ENCODE data around the gene MACROH2A1.

The MACROH2A1 gene

DNA sequence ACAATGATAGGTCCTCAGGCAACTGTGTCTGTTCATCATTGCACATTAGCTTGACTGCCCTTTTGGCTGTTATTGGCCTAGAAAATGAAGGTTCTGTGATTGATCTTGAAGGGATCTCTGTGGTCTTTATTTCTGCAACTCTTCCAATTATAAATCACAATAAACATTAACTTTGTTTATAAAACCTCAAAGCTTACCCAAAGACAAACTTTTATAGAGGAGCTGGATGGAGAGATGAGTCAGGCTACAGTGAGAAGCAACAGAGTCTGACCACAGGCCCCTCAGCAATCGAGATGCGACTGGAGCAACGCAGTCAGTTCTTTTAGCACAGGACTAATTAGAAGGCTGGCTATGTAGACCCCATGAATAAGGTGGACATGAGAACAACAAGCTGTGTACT, 5.3 kb downstream of the MACROH2A1 start:
- TF ChIP-seq, protein P1, sequence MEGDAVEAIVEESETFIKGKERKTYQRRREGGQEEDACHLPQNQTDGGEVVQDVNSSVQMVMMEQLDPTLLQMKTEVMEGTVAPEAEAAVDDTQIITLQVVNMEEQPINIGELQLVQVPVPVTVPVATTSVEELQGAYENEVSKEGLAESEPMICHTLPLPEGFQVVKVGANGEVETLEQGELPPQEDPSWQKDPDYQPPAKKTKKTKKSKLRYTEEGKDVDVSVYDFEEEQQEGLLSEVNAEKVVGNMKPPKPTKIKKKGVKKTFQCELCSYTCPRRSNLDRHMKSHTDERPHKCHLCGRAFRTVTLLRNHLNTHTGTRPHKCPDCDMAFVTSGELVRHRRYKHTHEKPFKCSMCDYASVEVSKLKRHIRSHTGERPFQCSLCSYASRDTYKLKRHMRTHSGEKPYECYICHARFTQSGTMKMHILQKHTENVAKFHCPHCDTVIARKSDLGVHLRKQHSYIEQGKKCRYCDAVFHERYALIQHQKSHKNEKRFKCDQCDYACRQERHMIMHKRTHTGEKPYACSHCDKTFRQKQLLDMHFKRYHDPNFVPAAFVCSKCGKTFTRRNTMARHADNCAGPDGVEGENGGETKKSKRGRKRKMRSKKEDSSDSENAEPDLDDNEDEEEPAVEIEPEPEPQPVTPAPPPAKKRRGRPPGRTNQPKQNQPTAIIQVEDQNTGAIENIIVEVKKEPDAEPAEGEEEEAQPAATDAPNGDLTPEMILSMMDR (IDR thresholded peaks at IDR 0.05; ENCODE audit: control insufficient read depth, insufficient read depth, low read depth, low read length, missing control alignments), result no peak
- no peak overlapping the region for H3K4me3 ChIP-seq (ENCODE audit: control insufficient read depth, low read depth, low read length)
- peak; percentile 37 for DNase-seq (ENCODE audit: low read depth)

- TF ChIP-seq, protein P1 (IDR thresholded peaks at IDR 0.05; ENCODE audit: control insufficient read depth, insufficient read depth, low read depth, low read length, missing control alignments), result no peak
- DNase-seq (ENCODE audit: low read depth), result no peak
- H3K4me3 ChIP-seq (ENCODE audit: control insufficient read depth, low read depth, low read length), result no peak overlapping the region
These were observed 5.8 kb downstream of the MACROH2A1 start for GRCh38 chr5:135393229-135393628.

DNA sequence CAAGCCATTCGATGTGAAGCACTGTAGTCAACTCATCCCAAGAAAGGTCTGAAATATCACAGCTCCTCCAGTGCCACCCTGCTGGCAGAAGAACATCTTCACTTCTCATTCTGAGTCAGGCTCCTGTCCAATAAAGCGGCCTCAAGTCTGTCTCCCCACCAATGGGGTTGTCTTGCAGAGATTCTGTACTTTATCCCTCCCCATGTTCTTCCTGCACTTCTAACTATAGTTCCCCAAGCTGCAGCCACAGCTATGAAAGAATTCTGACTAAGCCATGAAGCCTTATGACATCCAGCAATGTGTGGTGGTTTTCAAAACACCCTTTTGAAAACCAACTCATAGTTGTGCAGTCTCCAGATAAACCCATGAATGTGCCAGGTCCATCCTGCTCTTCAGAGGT, 6.8 kb downstream of the MACROH2A1 start:
- no peak overlapping the region for H3K4me3 ChIP-seq (ENCODE audit: control insufficient read depth, low read depth, low read length)
- DNase-seq (ENCODE audit: low read depth), result peak; percentile 83
- TF ChIP-seq, protein P1 (IDR thresholded peaks at IDR 0.05; ENCODE audit: control insufficient read depth, insufficient read depth, low read depth, low read length, missing control alignments), result no peak

DNA sequence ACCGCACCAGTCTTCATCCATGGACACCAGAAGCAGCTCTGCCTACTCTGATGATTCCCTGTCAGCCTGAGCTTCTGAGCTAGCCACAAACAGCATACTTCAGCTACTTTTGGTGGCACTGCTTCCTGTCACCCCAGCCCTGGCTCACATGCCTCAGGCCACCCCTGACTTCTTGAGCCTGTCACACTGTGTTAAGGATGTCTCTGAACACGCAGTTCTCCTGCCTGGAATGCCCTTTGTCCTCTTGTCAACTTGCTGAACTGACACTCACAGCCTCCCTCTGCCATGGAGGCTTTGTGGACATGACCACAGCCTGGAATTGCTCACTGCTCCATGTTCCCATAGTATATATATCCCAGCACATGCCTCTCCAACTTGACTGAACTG, 7.2 kb downstream of the MACROH2A1 start:
- TF ChIP-seq, protein P1 (IDR thresholded peaks at IDR 0.05; ENCODE audit: control insufficient read depth, insufficient read depth, low read depth, low read length, missing control alignments), result no peak
- no peak for DNase-seq (ENCODE audit: low read depth)
- H3K4me3 ChIP-seq (ENCODE audit: control insufficient read depth, low read depth, low read length), result no peak overlapping the region

DNA sequence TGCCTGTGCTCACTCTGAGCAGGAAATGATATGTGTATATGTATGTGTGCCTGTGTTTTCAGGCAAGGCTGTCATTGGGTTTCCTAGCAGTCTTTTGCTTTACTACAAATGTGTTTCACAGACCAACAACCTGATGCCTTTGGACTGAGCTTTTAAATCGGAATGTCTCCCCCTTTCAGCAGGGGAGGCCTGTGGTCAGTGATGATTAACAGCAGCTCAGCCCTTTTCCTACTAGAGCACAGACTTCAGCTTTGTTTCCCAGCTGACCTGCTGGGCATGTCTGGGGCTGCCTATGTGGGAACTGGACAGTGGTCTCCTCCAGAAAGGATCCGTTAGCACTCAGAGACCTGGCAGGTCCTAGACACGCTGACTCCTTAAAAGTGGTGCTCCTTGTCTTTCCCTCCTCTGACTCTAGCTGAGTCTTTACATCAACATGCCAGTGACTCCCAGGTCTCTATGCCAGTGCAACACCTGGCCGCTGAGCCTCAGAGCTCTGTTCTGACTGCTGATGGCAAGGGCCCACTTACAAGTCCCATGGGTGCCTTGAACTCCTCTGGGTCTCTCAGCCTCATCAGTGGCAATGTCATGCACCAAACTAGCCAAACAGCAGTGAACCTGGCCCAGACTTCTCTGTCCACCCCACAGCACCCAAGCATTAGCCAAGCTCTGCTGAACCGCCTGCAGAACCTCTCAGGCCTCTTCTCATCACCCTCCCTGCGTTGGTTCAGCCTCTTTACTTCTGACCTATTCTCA, 7.7 kb downstream of the MACROH2A1 start:
- H3K4me3 ChIP-seq (ENCODE audit: control insufficient read depth, low read depth, low read length), result no peak overlapping the region
- peak; percentile 72 for DNase-seq (ENCODE audit: low read depth)
- TF ChIP-seq, protein P1 (IDR thresholded peaks at IDR 0.05; ENCODE audit: control insufficient read depth, insufficient read depth, low read depth, low read length, missing control alignments), result no peak

- H3K4me3 ChIP-seq (ENCODE audit: control insufficient read depth, low read depth, low read length), result no peak overlapping the region
- TF ChIP-seq, protein P1 (IDR thresholded peaks at IDR 0.05; ENCODE audit: control insufficient read depth, insufficient read depth, low read depth, low read length, missing control alignments), result no peak
- no peak for DNase-seq (ENCODE audit: low read depth)
These were observed 10.1 kb downstream of the MACROH2A1 start for GRCh38 chr5:135388860-135389435.

All from AG09309 (cell line).